ENCODE measurements around the gene CASP10. TPM values are rescaled to one million over a fixed set of nuclear protein-coding genes. Genes with fewer than 3 reads are reported as not detected.

CASP10 gene
- total and polyA plus RNA-seq, 2 of the 4 experiments (the other 2 are of a cell fraction): 0.12 to 0.90 TPM

- Histone ChIP-seq H3K23ac (ENCODE audit: low read depth, low read length) (peak overlapping the region; percentile 13; the same call in 1 of the 2 replicates), H4K20me1 (ENCODE audit: insufficient read depth, low read length) (no peaks in the 10 kb centered on the region), H3K36me3 (ENCODE audit: control insufficient read depth, insufficient read depth, low read length) (peaks cover 26% of the 10 kb centered on the region), H3K4me1 (ENCODE audit: control insufficient read depth, insufficient read depth, low read length) (peaks cover 19% of the 10 kb centered on the region), H3K9me1 (ENCODE audit: insufficient read depth, low read length) (peaks cover 17% of the 10 kb centered on the region; the same call in 1 of the 2 replicates), H2AFZ (replicated peaks; ENCODE audit: low read length, poor library complexity) (no peak overlapping the region), H2AK5ac (ENCODE audit: low read depth, low read length) (peak overlapping the region; percentile 87), H3K27me3 (ENCODE audit: control insufficient read depth, insufficient read depth, low read length) (no peaks in the 10 kb centered on the region), H3K4ac (ENCODE audit: low read depth, low read length) (peak overlapping the region; percentile 64), H4K91ac (ENCODE audit: insufficient read depth, low read depth, low read length) (peak overlapping the region; percentile 43), H3K4me2 (ENCODE audit: low read depth, low read length) (no peak overlapping the region), H3K4me3 (ENCODE audit: insufficient read depth, low read depth, low read length) (no peak overlapping the region), H3K14ac (replicated peaks; ENCODE audit: low read depth, low read length) (peak overlapping the region; percentile 77), H2BK15ac (ENCODE audit: low read depth, low read length) (peak overlapping the region; percentile 72; the same call in 2 of the 3 replicates), H3K79me1 (ENCODE audit: low read depth in 1 of 2, low read length in 2 of 2) (peaks cover 12 to 35% of the 10 kb centered on the region in 2 experiments), H3K9ac (ENCODE audit: low read depth, low read length) (no peak overlapping the region), H4K5ac (ENCODE audit: low read depth, low read length) (peak overlapping the region; percentile 7; the same call in 1 of the 2 replicates), H4K8ac (ENCODE audit: low read depth in 2 of 2, low read length in 2 of 2) (peak overlapping the region; percentile 83 to 85), H2BK5ac (ENCODE audit: low read depth, low read length, poor library complexity, severe bottlenecking) (peak overlapping the region; percentile 59), H3K56ac (ENCODE audit: extremely low read depth, insufficient read depth, low read length) (no peak overlapping the region), H3K9me3 (ENCODE audit: control insufficient read depth, insufficient read depth, low read length) (no peaks in the 10 kb centered on the region), H2BK120ac (ENCODE audit: low read depth, low read length) (peak overlapping the region; percentile 74), H2BK20ac (ENCODE audit: low read depth, low read length) (peak overlapping the region; percentile 70; the same call in 1 of the 2 replicates), H3K18ac (ENCODE audit: low read depth, low read length) (peak overlapping the region; percentile 13; the same call in 1 of the 2 replicates), H3K27ac (ENCODE audit: insufficient read depth, low read length) (peak overlapping the region; percentile 28; the same call in 1 of the 2 replicates), H2AK9ac (replicated peaks; ENCODE audit: low read depth, low read length, poor library complexity) (no peak overlapping the region)
- POLR2A ChIA-PET (ENCODE audit: unreplicated experiment): no interaction called here
- TF ChIP-seq FOS (IDR thresholded peaks at IDR 0.05; ENCODE audit: low read depth, low read length) (no peak), NFE2L2 (IDR thresholded peaks at IDR 0.05; ENCODE audit: low read depth, low read length) (no peak), BHLHE40 (IDR thresholded peaks at IDR 0.05; ENCODE audit: low read depth, low read length) (no peak), USF2 (IDR thresholded peaks at IDR 0.05; ENCODE audit: low read depth, low read length) (no peak), CTCF (conservative IDR thresholded peaks at IDR 0.05; ENCODE audit: low read depth, low read length) (no peak)
- in situ Hi-C loops (cut with MboI; ENCODE audit: low sequenced_read_pairs): no loop called here
- DNase-seq (no peak), ATAC-seq (ENCODE audit: low read depth) (no peak)
- no CpG with 5 or more reads among the region's 1 CpG for WGBS, 2 experiments (ENCODE audit: extremely low coverage in 2 of 2, insufficient read length in 1 of 2)
- CTCF ChIA-PET: no interaction called here
- no TSS peak for BruUV-seq (replicated peaks)
- intact Hi-C loops (cut with micrococcal nuclease): no loop called here
- dilution Hi-C loops (cut with HindIII; ENCODE audit: low sequenced_read_pairs, unreplicated experiment): no loop called here
Measured at GRCh38 chr2:201152517-201152916, 30.4 kb upstream of the CASP10 start.

Measured in IMR-90 (cell line).